HepG2 (cell line): ENCODE data around the gene ZBTB20. TPM values are rescaled to one million over a fixed set of nuclear protein-coding genes. Genes with fewer than 3 reads are reported as not detected.

Source experiments
- ATAC-seq: fragments of 200-7000 bp; cut with Tn5 transposase; 3 replicates; pipeline ENCODE4 v1.9.1; 2020; ENCODE audit warnings: mild to moderate bottlenecking, moderate library complexity
- BruUV-seq: library from RNA; stranded (reverse); fragments of 400-500 nt; replicated peaks from 2 replicates; lab custom pipeline; 2021; lab: Mats Ljungman, UMichigan
- CTCF ChIA-PET: fragments of 300-600 bp; formaldehyde crosslinking; extraction: SDS; loops from one replicate; lab custom pipeline; 2021; ENCODE audit warnings: low total read pairs, inconsistent platforms, low intra/inter-chr PET ratio; lab: Yijun Ruan, JAX
- POLR2A ChIA-PET: fragments of 350-600 bp; sonication (Branson Sonifier 250); formaldehyde crosslinking; loops from one replicate; lab custom pipeline; 2020; ENCODE audit warnings: antibody characterized with exemption, inconsistent platforms; lab: Yijun Ruan, JAX
- DNase-seq: peaks from one replicate; pipeline ENCODE4 v3.0.0-alpha.2; 2015; ENCODE audit warnings: low spot score
- FAIRE-seq: peaks from 3 replicates; lab custom pipeline; 2011; peaks lifted over from hg19 to GRCh38; lab: Jason Lieb, UNC
- H2AFZ ChIP-seq: one replicate; pipeline ENCODE4 v1.6.1; 2011; ENCODE audit warnings: low read length, inconsistent platforms
- H3K27ac ChIP-seq: fragments of 300-600 bp; 3 replicates; pipeline ENCODE4 v1.8.0; 2011; ENCODE audit warnings: mixed run types, mild to moderate bottlenecking, mixed read lengths, low read length, inconsistent platforms; ENCODE audit not compliant: insufficient read depth; ENCODE audit errors: extremely low read length
- H3K27me3 ChIP-seq, 2 experiments: fragments of 200-600 bp in 1 of 2; 2 replicates in 1 of 2; 3 replicates in 1 of 2; pipeline versions ENCODE4 v1.6.0 to v1.8.0; 2011; ENCODE audit warnings: low read length in 2 of 2, mild to moderate bottlenecking in 2 of 2, moderate library complexity in 2 of 2, inconsistent platforms in 1 of 2; ENCODE audit not compliant: insufficient read depth in 2 of 2, control insufficient read depth in 1 of 2
- H3K36me3 ChIP-seq, 2 experiments: fragments of 200-600 bp in 1 of 2; replicated peaks in 1 of 2; 2 replicates in 1 of 2; 3 replicates in 1 of 2; pipeline versions ENCODE4 v1.5.1 to v1.8.0; 2011; ENCODE audit warnings: low read length in 2 of 2, inconsistent platforms in 1 of 2; ENCODE audit not compliant: insufficient read depth in 2 of 2, control insufficient read depth in 1 of 2
- H3K4me1 ChIP-seq: 2 replicates; pipeline ENCODE4 v1.5.1; 2012; ENCODE audit warnings: low read length, inconsistent platforms; ENCODE audit not compliant: insufficient read depth
- H3K4me2 ChIP-seq: 2 replicates; pipeline ENCODE4 v1.6.0; 2011; ENCODE audit warnings: low read depth, low read length, inconsistent platforms
- H3K4me3 ChIP-seq, 3 experiments: fragments of 200-600 bp in 1 of 3; sonication (generic), shearing (Covaris generic) in 1 of 3; replicated peaks in 1 of 3; 2 replicates each; pipeline ENCODE4 v1.5.1; 2011 to 2016; ENCODE audit warnings: low read length in 3 of 3, inconsistent platforms in 2 of 3, low read depth in 2 of 3, mild to moderate bottlenecking in 2 of 3, control low read depth in 1 of 3, mixed read lengths in 1 of 3; ENCODE audit not compliant: insufficient read depth in 1 of 3
- H3K79me2 ChIP-seq: one replicate; pipeline ENCODE4 v1.6.1; 2011; ENCODE audit warnings: low read length, inconsistent platforms; ENCODE audit not compliant: insufficient read depth
- H3K9ac ChIP-seq: 2 replicates; pipeline ENCODE4 v1.6.0; 2011; ENCODE audit warnings: mild to moderate bottlenecking, low read depth, low read length, inconsistent platforms; ENCODE audit not compliant: insufficient read depth
- H3K9me3 ChIP-seq: 2 replicates; pipeline ENCODE4 v1.5.1; 2012; ENCODE audit warnings: mild to moderate bottlenecking, low read length
- H4K20me1 ChIP-seq: 2 replicates; pipeline ENCODE4 v1.6.0; 2011; ENCODE audit warnings: inconsistent platforms, mild to moderate bottlenecking, low read length, moderate library complexity; ENCODE audit not compliant: insufficient read depth
- GABPB1 ChIP-seq: IDR thresholded peaks from 2 replicates; pipeline ENCODE4 v1.6.1; 2016; ENCODE audit warnings: mild to moderate bottlenecking, missing genetic modification reagents, moderate library complexity, missing compliant biosample characterization
- IKZF1 ChIP-seq: fragments of 450-650 bp; IDR thresholded peaks from 2 replicates; pipeline ENCODE4 v1.7.1; 2016
- MAFF ChIP-seq: IDR thresholded peaks from 2 replicates; pipeline ENCODE4 v1.6.1; 2011; ENCODE audit warnings: low read depth, low read length, improper control_type of control experiment
- NFIC ChIP-seq: IDR thresholded peaks from 2 replicates; pipeline ENCODE4 v1.6.1; 2012; ENCODE audit warnings: mild to moderate bottlenecking, low read length, inconsistent platforms
- TP53 ChIP-seq: sonication (generic); formaldehyde crosslinking; conservative IDR thresholded peaks from 2 replicates; pipeline ENCODE4 v1.4.0; 2020; ENCODE audit warnings: missing genetic modification reagents
- ZNF451 ChIP-seq: sonication (generic); formaldehyde crosslinking; IDR thresholded peaks from 2 replicates; pipeline ENCODE4 v1.5.0; 2020; ENCODE audit warnings: mild to moderate bottlenecking, missing genetic modification reagents
- ZNF644 ChIP-seq: IDR thresholded peaks from 2 replicates; pipeline ENCODE4 v1.6.1; 2016; ENCODE audit warnings: low read depth
- WGBS: methylation state at CpG from one replicate; pipeline ENCODE4 v1.1.6; 2017; ENCODE audit warnings: low lambda C conversion rate; 5-methylcytosine and 5-hydroxymethylcytosine counted together
- in situ Hi-C: cut with HindIII; loops from 2 replicates; pipeline ENCODE4 v1.10.0; 2017; ENCODE audit warnings: low pct_unique_long_range_greater_than_20kb; ENCODE audit not compliant: extremely low pct_ligation_motif_present
- intact Hi-C: fragments of 100-400 bp; cut with micrococcal nuclease; formaldehyde crosslinking; loops from one replicate; pipeline ENCODE4 v1.10.0; 2022; ENCODE audit not compliant: unreplicated experiment
- polyA plus RNA-seq, 8 experiments: library from polyadenylated mRNA; depleted of rRNA in 3 of 8; stranded (reverse) in 7 of 8; unstranded in 1 of 8; fragments of >200 nt; fragmentation: Illumina TruSeq in 4 of 8; extraction: Trizol in 4 of 8; gene quantifications; 2 replicates each; pipeline versions ENCODE4 v1.2.1 to v1.2.3, GENCODE V29; 2011 to 2016; ENCODE audit warnings: low read depth in 4 of 8, missing spikeins in 1 of 8, mixed read lengths in 1 of 8; ENCODE audit not compliant: insufficient read depth in 1 of 8
- total RNA-seq, 5 experiments: library from RNA; depleted of rRNA; stranded (reverse); fragments of >200 nt; fragmentation: Illumina TruSeq; extraction: Trizol; gene quantifications; 2 replicates each; pipeline ENCODE4 v1.2.3, GENCODE V29; 2016; ENCODE audit warnings: low read depth in 1 of 5
- TF ChIP-seq, protein P1 (sequence below), 2 experiments: sonication (generic) in 1 of 2; formaldehyde crosslinking in 1 of 2; IDR thresholded peaks; 2 replicates each; pipeline versions ENCODE4 v1.5.1 to v1.6.1; 2011 to 2020; ENCODE audit warnings: borderline replicate concordance in 1 of 2, low read depth in 1 of 2, low read length in 1 of 2, mild to moderate bottlenecking in 1 of 2, missing genetic modification reagents in 1 of 2, moderate library complexity in 1 of 2
- TF ChIP-seq, protein P2 (sequence below): IDR thresholded peaks from 2 replicates; pipeline ENCODE4 v1.6.1; 2018; ENCODE audit warnings: missing genetic modification reagents, mild to moderate bottlenecking, missing compliant biosample characterization

Gene ZBTB20
- total and polyA plus RNA-seq, 2 of the 13 experiments (the other 11 are each of a cell fraction or from before 2014, with no cell fraction given): 1.9 to 8.8 TPM

DNA sequence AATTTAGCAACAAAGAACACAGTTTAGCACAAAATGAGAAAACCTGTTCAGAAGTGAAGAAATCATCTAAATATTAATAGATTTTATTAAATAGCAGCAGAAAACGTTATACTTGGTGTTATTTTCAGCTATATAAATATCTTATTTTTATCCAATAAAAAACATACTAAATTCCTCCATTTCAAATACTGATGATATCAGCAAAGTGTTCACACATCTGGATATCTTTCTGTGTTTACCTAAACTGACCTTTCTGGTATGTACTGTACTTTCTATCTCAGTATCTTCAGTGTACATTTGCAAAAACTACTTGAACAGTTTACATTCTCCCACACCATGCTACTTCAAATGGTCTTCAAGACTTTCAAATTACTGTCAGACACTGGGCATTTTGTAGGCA lies 179.9 kb downstream of the ZBTB20 start (continued):
- TF ChIP-seq ZNF451 (CRISPR knock-in tag) (no peak), MAFF (peak; percentile 32; the same call in 1 of the 2 replicates), ZNF644 (no peak)
- TF ChIP-seq, protein P1, sequence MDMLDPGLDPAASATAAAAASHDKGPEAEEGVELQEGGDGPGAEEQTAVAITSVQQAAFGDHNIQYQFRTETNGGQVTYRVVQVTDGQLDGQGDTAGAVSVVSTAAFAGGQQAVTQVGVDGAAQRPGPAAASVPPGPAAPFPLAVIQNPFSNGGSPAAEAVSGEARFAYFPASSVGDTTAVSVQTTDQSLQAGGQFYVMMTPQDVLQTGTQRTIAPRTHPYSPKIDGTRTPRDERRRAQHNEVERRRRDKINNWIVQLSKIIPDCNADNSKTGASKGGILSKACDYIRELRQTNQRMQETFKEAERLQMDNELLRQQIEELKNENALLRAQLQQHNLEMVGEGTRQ (IDR thresholded peaks at IDR 0.05; ENCODE audit: low read depth, low read length): no peak
- TF ChIP-seq, protein P1 (CRISPR knock-in tag; IDR thresholded peaks at IDR 0.05; ENCODE audit: borderline replicate concordance): no peak

DNA sequence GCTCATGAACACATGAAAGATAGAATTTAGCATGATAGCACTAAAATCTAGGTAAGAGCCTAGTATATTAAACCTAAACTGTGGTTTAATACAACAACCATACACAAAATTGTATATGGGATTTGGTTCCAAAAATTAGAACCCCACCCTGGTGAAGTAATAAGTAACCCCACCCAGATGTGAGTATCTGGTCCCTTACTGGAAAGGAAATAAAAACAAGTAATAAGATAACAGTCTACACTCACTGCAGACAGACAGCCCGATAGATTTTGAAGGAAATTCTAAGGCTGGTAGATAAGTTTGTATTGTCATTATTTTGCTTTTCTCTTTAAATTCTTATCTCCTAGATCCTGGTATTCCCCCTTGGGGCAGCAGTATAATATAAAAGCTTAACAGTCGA lies 184.9 kb downstream of the ZBTB20 start:
- H3K79me2 ChIP-seq: no peaks in the 10 kb centered on the region
- in situ Hi-C loops (no loop called here), intact Hi-C loops (no loop called here)
- no peaks in the 10 kb centered on the region for H3K36me3 ChIP-seq
- CTCF ChIA-PET: no interaction called here
- H3K9me3 ChIP-seq: no peaks in the 10 kb centered on the region
- H3K9ac ChIP-seq: no peak overlapping the region
- no peak overlapping the region for H3K27ac ChIP-seq
- 21% methylated on average over 2 of the region's 2 CpGs for WGBS
- H4K20me1 ChIP-seq: no peaks in the 10 kb centered on the region
- ATAC-seq: no peak
- H2AFZ ChIP-seq: no peak overlapping the region
- BruUV-seq: no TSS peak
- no peak overlapping the region for H3K4me3 ChIP-seq
- POLR2A ChIA-PET: no interaction called here
- no peaks in the 10 kb centered on the region for H3K27me3 ChIP-seq
- no peak for FAIRE-seq
- no peak overlapping the region for H3K4me2 ChIP-seq
- TF ChIP-seq GABPB1 (CRISPR knock-in tag) (no peak), IKZF1 (no peak), NFIC (no peak), TP53 (CRISPR knock-in tag) (no peak)
- TF ChIP-seq, protein P2, sequence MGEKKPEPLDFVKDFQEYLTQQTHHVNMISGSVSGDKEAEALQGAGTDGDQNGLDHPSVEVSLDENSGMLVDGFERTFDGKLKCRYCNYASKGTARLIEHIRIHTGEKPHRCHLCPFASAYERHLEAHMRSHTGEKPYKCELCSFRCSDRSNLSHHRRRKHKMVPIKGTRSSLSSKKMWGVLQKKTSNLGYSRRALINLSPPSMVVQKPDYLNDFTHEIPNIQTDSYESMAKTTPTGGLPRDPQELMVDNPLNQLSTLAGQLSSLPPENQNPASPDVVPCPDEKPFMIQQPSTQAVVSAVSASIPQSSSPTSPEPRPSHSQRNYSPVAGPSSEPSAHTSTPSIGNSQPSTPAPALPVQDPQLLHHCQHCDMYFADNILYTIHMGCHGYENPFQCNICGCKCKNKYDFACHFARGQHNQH: no peak
- DNase-seq: no peak
- H3K4me1 ChIP-seq: no peaks in the 10 kb centered on the region
